Neural cell (in vitro differentiated cells): ENCODE data around the gene QSOX2. TPM values are rescaled to one million over a fixed set of nuclear protein-coding genes. Genes with fewer than 3 reads are reported as not detected.

Experiments used
- H2AFZ ChIP-seq: fragments of 200-600, 300-800 bp; sonication (generic), shearing (Covaris generic); 2 replicates; pipeline ENCODE4 v1.6.0; 2014; ENCODE audit warnings: low read depth, mild to moderate bottlenecking, antibody characterized with exemption, low read length, moderate library complexity
- H3F3A ChIP-seq: fragments of 200-600 bp; shearing (Covaris generic); 2 replicates; pipeline ENCODE4 v1.6.1; 2016; ENCODE audit warnings: mild to moderate bottlenecking, moderate library complexity, mixed read lengths, antibody characterized with exemption, low read length; ENCODE audit not compliant: insufficient read depth, poor library complexity, severe bottlenecking
- H3K27ac ChIP-seq: fragments of 200-600, 300-800 bp; sonication (generic), shearing (Covaris generic); 2 replicates; pipeline ENCODE4 v1.5.1; 2014; ENCODE audit warnings: mild to moderate bottlenecking, low read length, moderate library complexity
- H3K27me3 ChIP-seq: fragments of 300-800, 200-600 bp; sonication (generic), shearing (Covaris generic); 2 replicates; pipeline ENCODE4 v1.6.0; 2014; ENCODE audit warnings: mild to moderate bottlenecking, low read depth, low read length, moderate library complexity; ENCODE audit not compliant: insufficient read depth
- H3K36me3 ChIP-seq: fragments of 300-800, 200-600 bp; sonication (generic), shearing (Covaris generic); 2 replicates; pipeline ENCODE4 v1.5.1; 2014; ENCODE audit warnings: mild to moderate bottlenecking, antibody characterized with exemption, low read length, moderate library complexity; ENCODE audit not compliant: insufficient read depth
- H3K4me2 ChIP-seq: fragments of 300-800, 200-600 bp; sonication (generic), shearing (Covaris generic); 2 replicates; pipeline ENCODE4 v1.6.0; 2014; ENCODE audit warnings: mild to moderate bottlenecking, low read length
- H3K4me3 ChIP-seq: fragments of 300-800, 200-600 bp; sonication (generic), shearing (Covaris generic); 2 replicates; pipeline ENCODE4 v1.5.1; 2014; ENCODE audit warnings: mild to moderate bottlenecking, low read length, moderate library complexity
- H3K79me2 ChIP-seq: fragments of 200-600 bp; shearing (Covaris generic); replicated peaks from 2 replicates; pipeline ENCODE4 v1.6.0; 2014; ENCODE audit warnings: mild to moderate bottlenecking, low read length, moderate library complexity; ENCODE audit not compliant: insufficient read depth
- H3K9ac ChIP-seq: fragments of 300-800, 200-600 bp; sonication (generic), shearing (Covaris generic); 2 replicates; pipeline ENCODE4 v1.6.1; 2016; ENCODE audit warnings: mild to moderate bottlenecking, low read length, mixed read lengths
- H3K9me2 ChIP-seq: fragments of 200-600 bp; shearing (Covaris generic); 2 replicates; pipeline ENCODE4 v1.6.1; 2016; ENCODE audit warnings: mild to moderate bottlenecking, low read length, mixed read lengths; ENCODE audit not compliant: insufficient read depth
- H3K9me3 ChIP-seq: fragments of 200-600, 300-800 bp; sonication (generic), shearing (Covaris generic); 2 replicates; pipeline ENCODE4 v1.6.1; 2016; ENCODE audit warnings: mild to moderate bottlenecking, mixed run types, low read length, moderate library complexity, mixed read lengths
- H4K20me1 ChIP-seq: fragments of 200-600 bp; shearing (Covaris generic); 2 replicates; pipeline ENCODE4 v1.6.1; 2016; ENCODE audit warnings: mild to moderate bottlenecking, mixed run types; ENCODE audit not compliant: insufficient read depth
- EP300 ChIP-seq: fragments of 450-650 bp; conservative IDR thresholded peaks from 2 replicates; pipeline ENCODE4 v1.6.1; 2014; ENCODE audit warnings: antibody characterized with exemption, mild to moderate bottlenecking, moderate library complexity; ENCODE audit not compliant: poor library complexity, severe bottlenecking
- EZH2 ChIP-seq: fragments of 200-600, 300-800 bp; shearing (Covaris generic), sonication (generic); IDR thresholded peaks from 2 replicates; pipeline ENCODE4 v1.6.1; 2014; ENCODE audit warnings: antibody characterized with exemption, low read length, borderline replicate concordance, mild to moderate bottlenecking; ENCODE audit not compliant: insufficient read depth, poor library complexity, severe bottlenecking
- MXI1 ChIP-seq: fragments of 450-650 bp; conservative IDR thresholded peaks from 2 replicates; pipeline ENCODE4 v1.6.1; 2014; ENCODE audit warnings: antibody characterized with exemption, mild to moderate bottlenecking; ENCODE audit not compliant: poor library complexity, severe bottlenecking
- POLR2AphosphoS5 ChIP-seq: IDR thresholded peaks from 2 replicates; pipeline ENCODE4 v1.6.1; 2012
- RAD21 ChIP-seq: fragments of 450-650 bp; conservative IDR thresholded peaks from 2 replicates; pipeline ENCODE4 v1.6.1; 2014; ENCODE audit warnings: antibody characterized with exemption, mild to moderate bottlenecking, moderate library complexity
- SMC3 ChIP-seq: fragments of 450-650 bp; conservative IDR thresholded peaks from 2 replicates; pipeline ENCODE4 v1.6.1; 2014; ENCODE audit warnings: antibody characterized with exemption, mild to moderate bottlenecking, moderate library complexity; ENCODE audit not compliant: poor library complexity
- TAF1 ChIP-seq: IDR thresholded peaks from 2 replicates; pipeline ENCODE4 v1.6.1; 2012; ENCODE audit warnings: low read depth
- polyA plus RNA-seq: library from polyadenylated mRNA; depleted of rRNA; stranded (reverse); fragments of >200 nt; gene quantifications from 2 replicates; pipeline ENCODE4 v1.2.3, GENCODE V29; 2014
- TF ChIP-seq, protein P1 (sequence below): fragments of 450-650 bp; IDR thresholded peaks from 2 replicates; pipeline ENCODE4 v1.5.1; 2014; ENCODE audit warnings: antibody characterized with exemption, mild to moderate bottlenecking, moderate library complexity; ENCODE audit not compliant: poor library complexity, severe bottlenecking
- TF ChIP-seq, protein P2 (sequence below): IDR thresholded peaks from 2 replicates; pipeline ENCODE4 v1.6.1; 2012; ENCODE audit warnings: borderline replicate concordance

QSOX2 gene
- polyA plus RNA-seq, 1 donor from 2014 or later = 20.7 TPM

DNA sequence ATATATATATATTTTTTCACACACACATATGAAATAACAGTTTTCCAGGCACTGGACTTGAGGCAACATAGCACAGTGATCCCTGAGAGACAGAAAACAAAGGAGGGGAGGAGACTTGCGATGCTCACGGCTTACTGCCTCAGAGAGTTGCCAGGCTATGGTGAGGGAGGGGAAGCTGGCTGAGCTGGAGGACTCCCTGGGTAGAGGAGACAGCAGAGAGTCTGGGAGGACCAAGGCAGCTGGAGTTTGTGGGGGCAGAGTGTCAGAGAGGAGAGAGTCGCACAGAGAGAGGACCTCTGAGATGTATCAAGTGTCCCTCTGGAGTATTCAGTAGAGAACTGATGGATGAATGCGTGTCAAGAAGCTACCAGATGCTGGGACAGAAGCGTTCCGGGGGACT lies 23.1 kb upstream of the QSOX2 start:
- H3K36me3 ChIP-seq = no peaks in the 10 kb centered on the region
- TF ChIP-seq EZH2 (no peak), SMC3 (no peak), EP300 (no peak), POLR2AphosphoS5 (no peak), MXI1 (no peak), RAD21 (no peak), TAF1 (no peak)
- TF ChIP-seq, protein P1, sequence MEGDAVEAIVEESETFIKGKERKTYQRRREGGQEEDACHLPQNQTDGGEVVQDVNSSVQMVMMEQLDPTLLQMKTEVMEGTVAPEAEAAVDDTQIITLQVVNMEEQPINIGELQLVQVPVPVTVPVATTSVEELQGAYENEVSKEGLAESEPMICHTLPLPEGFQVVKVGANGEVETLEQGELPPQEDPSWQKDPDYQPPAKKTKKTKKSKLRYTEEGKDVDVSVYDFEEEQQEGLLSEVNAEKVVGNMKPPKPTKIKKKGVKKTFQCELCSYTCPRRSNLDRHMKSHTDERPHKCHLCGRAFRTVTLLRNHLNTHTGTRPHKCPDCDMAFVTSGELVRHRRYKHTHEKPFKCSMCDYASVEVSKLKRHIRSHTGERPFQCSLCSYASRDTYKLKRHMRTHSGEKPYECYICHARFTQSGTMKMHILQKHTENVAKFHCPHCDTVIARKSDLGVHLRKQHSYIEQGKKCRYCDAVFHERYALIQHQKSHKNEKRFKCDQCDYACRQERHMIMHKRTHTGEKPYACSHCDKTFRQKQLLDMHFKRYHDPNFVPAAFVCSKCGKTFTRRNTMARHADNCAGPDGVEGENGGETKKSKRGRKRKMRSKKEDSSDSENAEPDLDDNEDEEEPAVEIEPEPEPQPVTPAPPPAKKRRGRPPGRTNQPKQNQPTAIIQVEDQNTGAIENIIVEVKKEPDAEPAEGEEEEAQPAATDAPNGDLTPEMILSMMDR = no peak
- TF ChIP-seq, protein P2, sequence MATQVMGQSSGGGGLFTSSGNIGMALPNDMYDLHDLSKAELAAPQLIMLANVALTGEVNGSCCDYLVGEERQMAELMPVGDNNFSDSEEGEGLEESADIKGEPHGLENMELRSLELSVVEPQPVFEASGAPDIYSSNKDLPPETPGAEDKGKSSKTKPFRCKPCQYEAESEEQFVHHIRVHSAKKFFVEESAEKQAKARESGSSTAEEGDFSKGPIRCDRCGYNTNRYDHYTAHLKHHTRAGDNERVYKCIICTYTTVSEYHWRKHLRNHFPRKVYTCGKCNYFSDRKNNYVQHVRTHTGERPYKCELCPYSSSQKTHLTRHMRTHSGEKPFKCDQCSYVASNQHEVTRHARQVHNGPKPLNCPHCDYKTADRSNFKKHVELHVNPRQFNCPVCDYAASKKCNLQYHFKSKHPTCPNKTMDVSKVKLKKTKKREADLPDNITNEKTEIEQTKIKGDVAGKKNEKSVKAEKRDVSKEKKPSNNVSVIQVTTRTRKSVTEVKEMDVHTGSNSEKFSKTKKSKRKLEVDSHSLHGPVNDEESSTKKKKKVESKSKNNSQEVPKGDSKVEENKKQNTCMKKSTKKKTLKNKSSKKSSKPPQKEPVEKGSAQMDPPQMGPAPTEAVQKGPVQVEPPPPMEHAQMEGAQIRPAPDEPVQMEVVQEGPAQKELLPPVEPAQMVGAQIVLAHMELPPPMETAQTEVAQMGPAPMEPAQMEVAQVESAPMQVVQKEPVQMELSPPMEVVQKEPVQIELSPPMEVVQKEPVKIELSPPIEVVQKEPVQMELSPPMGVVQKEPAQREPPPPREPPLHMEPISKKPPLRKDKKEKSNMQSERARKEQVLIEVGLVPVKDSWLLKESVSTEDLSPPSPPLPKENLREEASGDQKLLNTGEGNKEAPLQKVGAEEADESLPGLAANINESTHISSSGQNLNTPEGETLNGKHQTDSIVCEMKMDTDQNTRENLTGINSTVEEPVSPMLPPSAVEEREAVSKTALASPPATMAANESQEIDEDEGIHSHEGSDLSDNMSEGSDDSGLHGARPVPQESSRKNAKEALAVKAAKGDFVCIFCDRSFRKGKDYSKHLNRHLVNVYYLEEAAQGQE = no peak
- H3K9me2 ChIP-seq = no peaks in the 10 kb centered on the region
- no peaks in the 10 kb centered on the region for H4K20me1 ChIP-seq
- H3K27ac ChIP-seq = no peak overlapping the region
- H3K27me3 ChIP-seq = no peaks in the 10 kb centered on the region
- H3K9ac ChIP-seq = no peak overlapping the region
- H3K79me2 ChIP-seq = no peaks in the 10 kb centered on the region
- no peak overlapping the region for H3K4me3 ChIP-seq
- no peaks in the 10 kb centered on the region for H3F3A ChIP-seq
- no peak overlapping the region for H3K4me2 ChIP-seq
- H2AFZ ChIP-seq = no peak overlapping the region
- H3K9me3 ChIP-seq = no peaks in the 10 kb centered on the region

DNA sequence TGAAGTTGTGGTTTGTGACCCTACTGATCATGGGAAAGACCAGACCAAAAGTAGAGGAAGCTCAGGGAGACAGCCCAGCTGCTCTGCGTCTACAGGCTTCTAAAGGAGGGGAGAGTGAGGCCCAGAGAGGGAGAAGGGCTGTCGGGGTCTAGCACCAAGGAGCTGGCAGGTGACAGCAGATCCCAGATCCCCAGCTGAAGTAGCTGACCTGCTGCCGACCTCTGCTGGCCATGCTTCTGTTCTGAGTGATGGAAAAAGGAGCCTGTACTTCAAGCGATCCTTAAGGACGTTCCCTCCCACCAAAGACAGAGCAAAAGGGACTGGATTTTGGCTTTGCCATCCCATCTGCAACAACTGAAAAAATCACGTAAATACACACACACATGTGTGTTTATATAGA lies 22.7 kb upstream of the QSOX2 start:
- TF ChIP-seq EZH2 (no peak), POLR2AphosphoS5 (no peak), EP300 (no peak), MXI1 (no peak), SMC3 (no peak), RAD21 (no peak), TAF1 (no peak)
- TF ChIP-seq, protein P1 = no peak
- TF ChIP-seq, protein P2 = no peak
- Histone ChIP-seq H2AFZ (no peak overlapping the region), H3K36me3 (no peaks in the 10 kb centered on the region), H3K79me2 (no peaks in the 10 kb centered on the region), H3K4me3 (no peak overlapping the region), H3K27ac (no peak overlapping the region), H4K20me1 (no peaks in the 10 kb centered on the region), H3K9me2 (no peaks in the 10 kb centered on the region), H3F3A (no peaks in the 10 kb centered on the region), H3K4me2 (no peak overlapping the region), H3K27me3 (no peaks in the 10 kb centered on the region), H3K9ac (no peak overlapping the region), H3K9me3 (no peaks in the 10 kb centered on the region)
